Muscle layer of colon (tissue), 2 donors: Measurements from ENCODE around the gene ST6GALNAC6.

Experiments used
- H3K27ac ChIP-seq: one replicate; pipeline ENCODE4 v1.7.0; 2013; ENCODE audit warnings: low read depth, mild to moderate bottlenecking, low read length, moderate library complexity
- H3K27me3 ChIP-seq, 2 donors: one replicate each; pipeline ENCODE4 v1.7.0; 2013; ENCODE audit warnings: low read length in 2 of 2, mild to moderate bottlenecking in 2 of 2; ENCODE audit not compliant: insufficient read depth in 2 of 2, control insufficient read depth in 1 of 2
- H3K36me3 ChIP-seq: one replicate; pipeline ENCODE4 v1.7.0; 2013; ENCODE audit warnings: mild to moderate bottlenecking, low read length; ENCODE audit not compliant: insufficient read depth
- H3K4me1 ChIP-seq: one replicate; pipeline ENCODE4 v1.7.0; 2013; ENCODE audit warnings: mild to moderate bottlenecking, low read length; ENCODE audit not compliant: insufficient read depth
- H3K4me3 ChIP-seq, 2 donors: one replicate each; pipeline ENCODE4 v1.7.0; 2013; ENCODE audit warnings: low read length in 2 of 2, low read depth in 1 of 2, mild to moderate bottlenecking in 1 of 2, moderate library complexity in 1 of 2
- H3K9ac ChIP-seq: one replicate; pipeline ENCODE4 v1.7.0; 2013; ENCODE audit warnings: low read length
- H3K9me3 ChIP-seq: one replicate; pipeline ENCODE4 v1.7.0; 2013; ENCODE audit warnings: mild to moderate bottlenecking, low read length
- donor health status: abdominal sarcoma.
- donor health status: Adenocarcinoma of cecum.

The ST6GALNAC6 gene

GRCh38 chr9:127898433-127899127 is 823 bp downstream of the ST6GALNAC6 start:
- Histone ChIP-seq H3K4me3 (peak overlapping the region; percentile 73 to 81), H3K9ac (peak overlapping the region; percentile 57), H3K27me3 (no peaks in the 10 kb centered on the region), H3K9me3 (no peaks in the 10 kb centered on the region), H3K27ac (peak overlapping the region; percentile 85), H3K36me3 (peaks cover 25% of the 10 kb centered on the region), H3K4me1 (peaks cover 32% of the 10 kb centered on the region)

GRCh38 chr9:127897193-127897692 is 2.2 kb downstream of the ST6GALNAC6 start:
- peaks cover 5% of the 10 kb centered on the region for H3K9me3 ChIP-seq
- no peaks in the 10 kb centered on the region for H3K27me3 ChIP-seq
- H3K27ac ChIP-seq: peak overlapping the region; percentile 61
- H3K36me3 ChIP-seq: peaks cover 38% of the 10 kb centered on the region
- peaks cover 29% of the 10 kb centered on the region for H3K4me1 ChIP-seq
- no peak overlapping the region for H3K9ac ChIP-seq
- H3K4me3 ChIP-seq: peak overlapping the region in 1 of 2 donors; percentile 50

DNA sequence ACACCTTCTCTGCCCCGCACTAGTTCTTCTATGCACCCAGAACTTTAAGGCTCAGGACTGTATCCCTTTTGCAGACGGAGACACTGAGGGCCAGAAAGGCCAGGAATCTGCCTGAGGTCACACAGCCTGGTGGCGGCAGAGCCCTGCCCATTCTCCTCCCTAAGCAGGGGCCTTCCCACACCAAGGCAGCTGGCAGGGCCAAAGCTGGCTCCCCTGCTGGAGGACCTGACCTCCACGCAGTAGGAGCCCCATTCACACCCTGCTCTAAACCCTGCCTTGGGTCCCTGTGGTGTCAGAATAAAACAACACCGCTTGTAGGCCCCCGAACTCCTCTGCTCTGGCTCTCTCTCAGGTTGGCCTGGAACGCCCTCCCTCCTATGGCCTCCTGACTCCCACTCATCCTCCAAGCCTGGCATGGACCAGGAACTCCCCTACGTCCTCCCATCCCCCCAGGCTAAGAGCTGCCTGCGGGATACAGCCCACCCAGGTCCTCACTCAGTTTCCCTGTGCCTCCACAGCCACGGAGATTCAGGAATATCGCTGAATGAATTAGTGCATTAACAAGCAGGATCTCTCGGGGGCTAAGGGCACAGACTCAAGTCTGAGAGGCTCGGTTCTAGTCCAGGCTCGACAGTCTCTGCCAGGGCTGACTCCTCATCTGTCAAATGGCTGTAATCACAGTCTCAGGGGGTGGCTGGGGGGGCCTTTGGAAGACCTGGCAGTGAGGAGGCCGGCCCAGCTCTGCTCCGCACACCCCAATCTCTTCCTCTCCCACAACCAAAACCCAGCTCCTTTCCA is 2.8 kb downstream of the ST6GALNAC6 start:
- Histone ChIP-seq H3K27me3 (no peaks in the 10 kb centered on the region), H3K36me3 (peaks cover 39% of the 10 kb centered on the region), H3K4me3 (peak overlapping the region in 1 of 2 donors; percentile 50), H3K9me3 (peaks cover 5% of the 10 kb centered on the region), H3K4me1 (peaks cover 29% of the 10 kb centered on the region), H3K9ac (no peak overlapping the region), H3K27ac (peak overlapping the region; percentile 61)

GRCh38 chr9:127895811-127896210 is 3.6 kb downstream of the ST6GALNAC6 start:
- Histone ChIP-seq H3K9me3 (peaks cover 5% of the 10 kb centered on the region), H3K4me1 (peaks cover 25% of the 10 kb centered on the region), H3K4me3 (no peak overlapping the region), H3K27ac (no peak overlapping the region), H3K9ac (no peak overlapping the region), H3K27me3 (no peaks in the 10 kb centered on the region), H3K36me3 (peaks cover 42% of the 10 kb centered on the region)

- no peak overlapping the region for H3K9ac ChIP-seq
- H3K4me3 ChIP-seq: no peak overlapping the region
- peaks cover 5% of the 10 kb centered on the region for H3K9me3 ChIP-seq
- H3K27ac ChIP-seq: no peak overlapping the region
- peaks cover 53% of the 10 kb centered on the region for H3K36me3 ChIP-seq
- H3K4me1 ChIP-seq: peaks cover 17% of the 10 kb centered on the region
- H3K27me3 ChIP-seq: no peaks in the 10 kb centered on the region
These were observed 6.0 kb downstream of the ST6GALNAC6 start for GRCh38 chr9:127893392-127893791.

DNA sequence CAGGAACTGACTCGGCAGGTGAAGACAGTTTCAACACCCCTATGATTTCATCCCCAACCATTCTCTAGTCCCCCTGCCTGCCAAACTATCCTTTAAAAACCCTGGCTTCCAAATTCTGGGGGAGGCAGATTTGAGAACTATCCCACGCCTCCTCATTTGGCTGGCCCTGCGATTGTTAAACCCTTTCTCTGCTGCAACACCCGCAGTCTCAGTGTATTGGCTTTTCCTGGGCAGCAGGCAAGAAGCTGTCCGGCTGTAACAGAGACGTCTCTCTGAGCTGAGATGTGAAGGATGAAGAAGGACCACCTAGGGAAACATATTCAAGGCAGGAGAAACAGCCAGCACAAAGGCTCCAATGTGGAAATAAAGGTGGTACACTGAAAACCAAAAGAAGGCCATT is 6.6 kb downstream of the ST6GALNAC6 start:
- Histone ChIP-seq H3K27ac (no peak overlapping the region), H3K4me3 (no peak overlapping the region), H3K4me1 (peaks cover 15% of the 10 kb centered on the region), H3K9ac (no peak overlapping the region), H3K36me3 (peaks cover 56% of the 10 kb centered on the region), H3K27me3 (no peaks in the 10 kb centered on the region), H3K9me3 (peaks cover 5% of the 10 kb centered on the region)

GRCh38 chr9:127890053-127890452 is 9.3 kb downstream of the ST6GALNAC6 start:
- Histone ChIP-seq H3K27ac (no peak overlapping the region), H3K9ac (no peak overlapping the region), H3K9me3 (peaks cover 5% of the 10 kb centered on the region), H3K4me3 (no peak overlapping the region), H3K36me3 (peaks cover 68% of the 10 kb centered on the region), H3K4me1 (no peaks in the 10 kb centered on the region), H3K27me3 (no peaks in the 10 kb centered on the region)

GRCh38 chr9:127887792-127888191 is 11.6 kb downstream of the ST6GALNAC6 start:
- H3K4me3 ChIP-seq: no peak overlapping the region
- H3K27ac ChIP-seq: no peak overlapping the region
- no peak overlapping the region for H3K9ac ChIP-seq
- no peaks in the 10 kb centered on the region for H3K27me3 ChIP-seq
- no peaks in the 10 kb centered on the region for H3K9me3 ChIP-seq
- no peaks in the 10 kb centered on the region for H3K4me1 ChIP-seq
- peaks cover 46% of the 10 kb centered on the region for H3K36me3 ChIP-seq

DNA sequence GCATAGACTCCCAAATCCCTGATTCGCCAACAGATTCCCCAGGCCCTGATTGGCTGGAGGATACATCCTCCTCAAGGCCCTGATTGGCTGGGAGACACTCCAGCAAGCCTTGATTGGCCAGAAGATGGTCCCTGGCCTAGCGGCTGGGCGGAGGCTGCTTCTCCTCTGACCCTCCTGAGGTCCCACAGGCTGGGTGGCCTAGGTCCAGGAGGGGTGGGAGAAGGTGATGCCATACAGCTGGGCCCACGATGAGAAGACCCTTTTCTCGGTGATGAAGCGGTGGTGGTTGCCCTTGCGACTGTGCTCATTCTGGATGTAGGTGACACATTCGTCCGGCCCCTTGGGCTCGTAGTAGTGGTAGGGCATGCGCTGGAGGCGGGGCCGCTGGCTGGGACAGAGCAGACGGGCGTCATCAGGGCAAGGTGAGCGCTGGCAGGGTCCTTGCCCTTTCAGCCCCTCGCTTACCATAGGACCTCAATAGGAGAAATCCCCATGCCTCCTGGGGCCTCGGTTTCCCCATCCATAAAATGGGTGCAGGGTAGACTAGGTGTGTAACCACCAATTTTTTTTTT is 12.9 kb downstream of the ST6GALNAC6 start:
- Histone ChIP-seq H3K36me3 (peaks cover 40% of the 10 kb centered on the region), H3K27me3 (no peaks in the 10 kb centered on the region), H3K4me3 (no peak overlapping the region), H3K9me3 (no peaks in the 10 kb centered on the region), H3K4me1 (no peaks in the 10 kb centered on the region), H3K27ac (no peak overlapping the region), H3K9ac (no peak overlapping the region)

DNA sequence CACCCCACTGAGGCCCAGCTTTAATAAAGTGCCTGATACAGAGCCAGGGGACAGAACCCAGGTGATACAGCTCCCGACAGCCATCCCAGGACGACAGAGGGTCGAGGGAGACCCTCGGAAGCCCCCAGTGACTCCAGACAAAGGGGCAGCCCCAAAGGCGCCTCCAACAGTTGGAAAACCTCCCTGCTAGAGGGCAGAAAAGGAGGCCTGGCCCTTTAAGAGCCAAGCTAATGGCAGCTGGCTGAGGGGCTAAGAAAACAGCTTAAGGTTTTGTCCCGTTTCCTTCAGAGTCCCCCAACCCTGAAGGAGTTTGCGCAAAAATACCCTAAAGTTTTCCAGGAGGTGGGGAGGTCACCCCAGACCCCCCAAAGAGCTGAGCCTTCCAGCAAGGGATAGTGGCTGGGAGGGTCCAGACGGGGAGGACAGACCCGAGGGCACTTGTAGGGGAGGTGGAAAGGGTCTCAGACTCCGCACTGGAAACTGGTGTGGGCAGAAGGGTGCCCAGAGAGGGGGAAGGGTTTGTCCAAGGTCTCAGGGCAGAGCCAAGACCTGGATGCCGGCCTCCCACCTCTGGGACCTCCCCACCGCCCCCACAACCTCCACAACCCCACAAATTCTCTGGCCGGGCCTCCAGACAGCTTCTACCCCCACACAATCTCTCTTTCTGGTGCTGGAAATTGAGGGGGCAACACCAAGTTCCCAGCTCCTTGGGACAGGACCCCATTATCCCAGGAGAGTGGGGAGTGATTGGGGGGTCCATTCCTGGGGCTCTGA is 13.7 kb downstream of the ST6GALNAC6 start:
- Histone ChIP-seq H3K9me3 (no peaks in the 10 kb centered on the region), H3K36me3 (peaks cover 35% of the 10 kb centered on the region), H3K27me3 (no peaks in the 10 kb centered on the region), H3K4me1 (no peaks in the 10 kb centered on the region), H3K27ac (no peak overlapping the region), H3K4me3 (no peak overlapping the region), H3K9ac (no peak overlapping the region)

GRCh38 chr9:127884976-127885490 is 14.4 kb downstream of the ST6GALNAC6 start:
- no peaks in the 10 kb centered on the region for H3K27me3 ChIP-seq
- H3K4me1 ChIP-seq: no peaks in the 10 kb centered on the region
- no peaks in the 10 kb centered on the region for H3K9me3 ChIP-seq
- H3K9ac ChIP-seq: no peak overlapping the region
- no peak overlapping the region for H3K4me3 ChIP-seq
- no peak overlapping the region for H3K27ac ChIP-seq
- H3K36me3 ChIP-seq: peaks cover 28% of the 10 kb centered on the region
